SU-DHL-6 (cell line): Measurements from ENCODE around the gene PDE6G.

ENCODE experiments used
- H2AFZ ChIP-seq: fragments of 200-600 bp; sonication (generic); 2 replicates; pipeline ENCODE4 v1.6.1; 2014; ENCODE audit warnings: low read depth, mild to moderate bottlenecking, moderate library complexity, mixed read lengths, antibody characterized with exemption, low read length; ENCODE audit not compliant: severe bottlenecking
- H3F3A ChIP-seq: fragments of 200-600 bp; shearing (Covaris generic); 2 replicates; pipeline ENCODE4 v1.6.0; 2016; ENCODE audit warnings: antibody characterized with exemption, mild to moderate bottlenecking; ENCODE audit not compliant: insufficient read depth
- H3K27ac ChIP-seq: fragments of 200-600 bp; sonication (generic); 2 replicates; pipeline ENCODE4 v1.5.1; 2016; ENCODE audit warnings: low read depth, mild to moderate bottlenecking, low read length, moderate library complexity, mixed read lengths
- H3K27me3 ChIP-seq: fragments of 200-600 bp; sonication (generic), shearing (Covaris generic); 2 replicates; pipeline ENCODE4 v1.6.0; 2014; ENCODE audit warnings: mild to moderate bottlenecking, low read length
- H3K36me3 ChIP-seq: fragments of 200-600 bp; sonication (generic); 2 replicates; pipeline ENCODE4 v1.6.1; 2014; ENCODE audit warnings: mild to moderate bottlenecking, low read length, mixed read lengths
- H3K4me2 ChIP-seq: fragments of 300-600, 200-600 bp; shearing (Covaris generic), sonication (generic); 2 replicates; pipeline ENCODE4 v1.6.0; 2014; ENCODE audit warnings: low read length, low read depth, mild to moderate bottlenecking; ENCODE audit not compliant: poor library complexity, severe bottlenecking
- H3K4me3 ChIP-seq: fragments of 200-600 bp; sonication (generic); 2 replicates; pipeline ENCODE4 v1.5.1; 2014; ENCODE audit warnings: antibody characterized with exemption, low read length, mild to moderate bottlenecking, mixed read lengths; ENCODE audit not compliant: insufficient read depth, poor library complexity, severe bottlenecking
- H3K79me2 ChIP-seq: fragments of 200-600 bp; sonication (generic); 2 replicates; pipeline ENCODE4 v1.6.1; 2014; ENCODE audit warnings: mild to moderate bottlenecking, low read length, moderate library complexity; ENCODE audit not compliant: insufficient read depth
- H3K9ac ChIP-seq: fragments of 200-600 bp; sonication (generic); 2 replicates; pipeline ENCODE4 v1.7.0; 2014; ENCODE audit warnings: mild to moderate bottlenecking, low read length
- H3K9me2 ChIP-seq: fragments of 200-600 bp; sonication (generic); replicated peaks from 2 replicates; pipeline ENCODE4 v1.6.1; 2014; ENCODE audit warnings: low read length; ENCODE audit not compliant: insufficient read depth
- H3K9me3 ChIP-seq: fragments of 200-600 bp; sonication (generic); 2 replicates; pipeline ENCODE4 v1.6.1; 2014; ENCODE audit warnings: low read length, mixed read lengths; ENCODE audit not compliant: insufficient read depth
- H4K20me1 ChIP-seq: fragments of 200-600 bp; sonication (generic); 2 replicates; pipeline ENCODE4 v1.6.1; 2014; ENCODE audit warnings: low read depth, mild to moderate bottlenecking, antibody characterized with exemption, low read length, moderate library complexity, mixed read lengths
- EZH2phosphoT487 ChIP-seq: fragments of 200-600 bp; sonication (generic), shearing (Covaris generic); conservative IDR thresholded peaks from 2 replicates; pipeline ENCODE4 v1.6.1; 2018; ENCODE audit warnings: mild to moderate bottlenecking, antibody characterized with exemption, low read length, moderate library complexity, mixed read lengths
- TF ChIP-seq, protein P1 (sequence below): fragments of 200-600 bp; sonication (generic); IDR thresholded peaks from one replicate; pipeline ENCODE4 v1.5.1; 2017; ENCODE audit warnings: antibody characterized with exemption, mild to moderate bottlenecking, low read length, moderate library complexity; ENCODE audit not compliant: insufficient read depth, poor library complexity, severe bottlenecking

Gene PDE6G

DNA sequence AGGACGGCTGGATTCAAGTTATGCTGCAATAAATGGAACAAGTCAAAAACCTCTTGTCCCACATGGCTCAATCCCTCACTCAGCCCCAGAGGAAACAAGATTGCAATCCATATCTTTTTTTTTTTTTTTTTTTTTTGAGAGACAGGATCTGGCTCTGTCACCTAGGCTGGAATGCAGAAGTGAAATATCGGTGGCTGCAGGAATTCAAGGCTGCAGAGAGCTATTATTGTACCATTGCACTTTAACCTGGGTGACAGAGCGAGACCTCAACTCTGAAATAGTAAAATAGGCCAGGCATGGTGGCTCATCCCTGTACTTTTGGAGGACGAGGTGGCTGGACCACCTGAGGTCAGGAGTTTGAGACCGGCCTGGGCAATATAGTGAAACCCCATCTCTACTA lies 2.7 kb upstream of the PDE6G start:
- H4K20me1 ChIP-seq, result no peaks in the 10 kb centered on the region
- no peak overlapping the region for H2AFZ ChIP-seq
- no peaks in the 10 kb centered on the region for H3K9me2 ChIP-seq
- no peak overlapping the region for H3K27ac ChIP-seq
- no peaks in the 10 kb centered on the region for H3K36me3 ChIP-seq
- no peaks in the 10 kb centered on the region for H3K9me3 ChIP-seq
- no peak overlapping the region for H3K9ac ChIP-seq
- 0 out of 2 replicates have a peak, but pooled peaks cover 8% of the 10 kb centered on the region for H3F3A ChIP-seq
- TF ChIP-seq EZH2phosphoT487, result no peak
- TF ChIP-seq, protein P1, sequence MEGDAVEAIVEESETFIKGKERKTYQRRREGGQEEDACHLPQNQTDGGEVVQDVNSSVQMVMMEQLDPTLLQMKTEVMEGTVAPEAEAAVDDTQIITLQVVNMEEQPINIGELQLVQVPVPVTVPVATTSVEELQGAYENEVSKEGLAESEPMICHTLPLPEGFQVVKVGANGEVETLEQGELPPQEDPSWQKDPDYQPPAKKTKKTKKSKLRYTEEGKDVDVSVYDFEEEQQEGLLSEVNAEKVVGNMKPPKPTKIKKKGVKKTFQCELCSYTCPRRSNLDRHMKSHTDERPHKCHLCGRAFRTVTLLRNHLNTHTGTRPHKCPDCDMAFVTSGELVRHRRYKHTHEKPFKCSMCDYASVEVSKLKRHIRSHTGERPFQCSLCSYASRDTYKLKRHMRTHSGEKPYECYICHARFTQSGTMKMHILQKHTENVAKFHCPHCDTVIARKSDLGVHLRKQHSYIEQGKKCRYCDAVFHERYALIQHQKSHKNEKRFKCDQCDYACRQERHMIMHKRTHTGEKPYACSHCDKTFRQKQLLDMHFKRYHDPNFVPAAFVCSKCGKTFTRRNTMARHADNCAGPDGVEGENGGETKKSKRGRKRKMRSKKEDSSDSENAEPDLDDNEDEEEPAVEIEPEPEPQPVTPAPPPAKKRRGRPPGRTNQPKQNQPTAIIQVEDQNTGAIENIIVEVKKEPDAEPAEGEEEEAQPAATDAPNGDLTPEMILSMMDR, result no peak
- no peak overlapping the region for H3K4me3 ChIP-seq
- H3K79me2 ChIP-seq, result no peaks in the 10 kb centered on the region
- no peaks in the 10 kb centered on the region for H3K27me3 ChIP-seq
- no peak overlapping the region for H3K4me2 ChIP-seq

- H3K9ac ChIP-seq, result no peak overlapping the region
- no peaks in the 10 kb centered on the region for H3K36me3 ChIP-seq
Measured at GRCh38 chr17:81656835-81657234, 493 bp upstream of the PDE6G start.

GRCh38 chr17:81655378-81656117 lies 794 bp downstream of the PDE6G start:
- Histone ChIP-seq H3K27me3 (no peaks in the 10 kb centered on the region), H3K9ac (no peak overlapping the region), H2AFZ (no peak overlapping the region), H3K9me2 (no peaks in the 10 kb centered on the region), H3K4me3 (no peak overlapping the region), H3K4me2 (no peak overlapping the region), H3K9me3 (no peaks in the 10 kb centered on the region), H3K79me2 (no peaks in the 10 kb centered on the region), H3F3A (no peaks in the 10 kb centered on the region), H3K27ac (no peak overlapping the region), H3K36me3 (no peaks in the 10 kb centered on the region), H4K20me1 (no peaks in the 10 kb centered on the region)
- TF ChIP-seq, protein P1, result no peak
- TF ChIP-seq EZH2phosphoT487, result no peak

More at GRCh38 chr17:81656835-81657234, 493 bp upstream of the PDE6G start:
- H2AFZ ChIP-seq, result no peak overlapping the region
- no peak overlapping the region for H3K4me2 ChIP-seq
- H3F3A ChIP-seq, result no peaks in the 10 kb centered on the region
- no peak overlapping the region for H3K4me3 ChIP-seq
- H3K9me2 ChIP-seq, result no peaks in the 10 kb centered on the region
- no peaks in the 10 kb centered on the region for H3K27me3 ChIP-seq
- H3K9me3 ChIP-seq, result no peaks in the 10 kb centered on the region
- no peaks in the 10 kb centered on the region for H4K20me1 ChIP-seq
- no peaks in the 10 kb centered on the region for H3K79me2 ChIP-seq
- H3K27ac ChIP-seq, result no peak overlapping the region
- no peak for TF ChIP-seq EZH2phosphoT487
- TF ChIP-seq, protein P1, result no peak
